Anterior cingulate cortex (tissue), 58 donors: ENCODE data around the gene EXOC6B.

Source experiments
- DNase-seq, 58 donors: peaks; one replicate each; lab custom pipeline; 2025; lab: John Stamatoyannopoulos, UW

EXOC6B gene

DNA sequence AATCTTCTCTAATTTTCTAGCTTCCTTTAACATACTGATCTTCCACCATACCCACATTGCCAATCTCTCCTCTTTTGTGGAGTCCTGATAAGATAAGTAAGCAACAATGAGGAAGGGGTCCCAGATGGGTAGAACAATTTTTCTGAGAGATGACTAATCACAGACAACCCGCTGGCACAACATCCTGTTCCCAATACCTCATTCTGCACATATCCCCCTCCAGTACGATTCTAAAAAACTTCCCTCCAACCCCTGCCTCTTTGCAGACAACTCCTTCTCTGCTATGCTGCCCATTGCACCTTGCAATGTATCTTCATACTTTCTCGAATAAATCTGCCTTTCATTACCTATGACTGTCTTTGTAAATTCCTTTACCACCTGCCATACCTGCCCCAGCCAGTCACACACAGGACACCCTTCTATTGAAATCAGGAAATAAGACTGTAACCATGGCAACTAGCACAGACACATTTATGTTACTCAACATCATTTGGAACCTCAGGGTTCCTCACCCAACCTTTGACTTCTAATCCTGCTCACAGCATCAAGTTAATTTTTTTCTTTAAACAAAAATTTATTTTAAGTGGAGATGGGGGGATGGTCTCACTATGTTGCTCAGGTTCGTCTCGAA is 7.4 kb upstream of the EXOC6B start:
- DNase-seq = no peak

GRCh38 chr2:72830273-72830672 is 4.4 kb upstream of the EXOC6B start:
- DNase-seq = no peak

GRCh38 chr2:72828840-72829507 is 3.1 kb upstream of the EXOC6B start:
- no peak for DNase-seq

DNA sequence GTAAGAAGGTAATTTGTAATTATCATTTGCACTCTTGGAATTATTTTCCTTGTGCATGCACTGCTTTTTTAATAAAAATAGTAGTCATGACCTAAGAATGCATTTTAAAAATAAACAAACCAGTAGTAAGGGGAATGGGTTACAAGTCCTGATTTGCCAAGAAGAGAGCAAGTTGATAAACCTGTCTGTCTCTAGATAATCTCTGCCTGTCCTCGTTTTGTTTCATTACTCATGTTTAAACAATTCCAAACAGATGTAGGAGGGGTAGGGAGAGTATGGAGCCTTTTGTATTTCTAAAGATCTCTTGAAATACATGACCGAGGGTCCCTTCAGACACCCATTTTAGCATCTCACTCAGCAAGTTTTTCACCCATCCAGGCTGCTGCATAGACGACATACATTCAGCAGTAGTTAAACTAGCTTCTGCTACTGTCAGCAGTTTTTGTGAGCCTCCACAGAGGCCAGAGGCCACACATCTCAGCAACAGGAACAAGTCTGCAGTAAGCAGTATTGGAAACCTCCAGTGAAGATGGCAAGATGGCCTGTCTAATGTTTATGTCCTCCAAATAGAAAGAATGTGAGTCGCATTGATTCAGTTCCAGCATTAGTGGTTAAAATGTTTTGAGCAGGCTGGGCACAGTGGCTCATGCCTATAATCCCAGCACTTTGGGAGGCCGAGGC is 2.3 kb upstream of the EXOC6B start:
- no peak for DNase-seq

GRCh38 chr2:72827487-72827886 is 1.7 kb upstream of the EXOC6B start:
- DNase-seq = no peak

- DNase-seq = no peak
Observed at GRCh38 chr2:72826156-72826477, 284 bp upstream of the EXOC6B start.

- DNase-seq = no peak
Observed at GRCh38 chr2:72824224-72824842, 1.5 kb downstream of the EXOC6B start.

DNA sequence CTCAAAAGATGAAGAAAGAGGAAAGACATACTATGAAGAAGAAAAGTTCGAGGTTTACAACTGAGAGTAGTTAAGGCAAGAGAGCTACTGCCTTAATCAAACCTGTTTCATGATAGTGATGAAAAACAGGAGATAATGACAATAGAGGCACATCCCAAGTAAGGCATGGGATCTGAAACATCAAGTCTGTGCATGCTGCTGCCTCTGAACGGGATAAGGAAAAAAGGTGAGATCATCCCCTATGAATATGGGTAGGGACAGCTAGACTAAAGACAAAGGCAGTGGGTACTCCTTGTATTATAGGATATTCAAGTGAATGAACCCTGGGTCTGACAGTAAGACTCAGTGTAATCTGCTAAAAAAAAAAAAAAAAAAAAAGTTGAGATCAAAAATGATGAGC is 3.0 kb downstream of the EXOC6B start:
- no peak for DNase-seq

GRCh38 chr2:72821983-72822382 is 3.9 kb downstream of the EXOC6B start:
- DNase-seq = no peak

- no peak for DNase-seq
Observed at GRCh38 chr2:72821118-72821517, 4.7 kb downstream of the EXOC6B start.

DNA sequence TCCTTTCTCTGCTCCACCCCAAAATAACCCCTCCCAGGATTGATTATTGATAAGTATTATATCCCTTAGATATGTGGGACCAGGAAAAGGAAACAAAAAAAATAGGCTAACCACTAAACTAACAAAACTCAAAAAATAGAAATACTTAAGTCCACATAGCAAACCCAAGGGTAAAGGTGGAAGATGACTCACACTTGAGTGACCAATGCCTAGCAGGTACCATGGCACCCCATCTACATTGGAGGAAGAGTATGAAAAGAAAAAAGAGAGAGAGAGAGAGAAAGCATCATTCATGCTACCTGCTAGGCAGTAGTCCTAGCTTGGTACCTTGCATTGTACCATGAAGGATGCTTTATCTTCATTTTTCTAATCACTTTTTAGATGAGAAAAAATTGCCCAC is 6.3 kb downstream of the EXOC6B start:
- no peak for DNase-seq

GRCh38 chr2:72815655-72816278 is 10.1 kb downstream of the EXOC6B start:
- DNase-seq = no peak

GRCh38 chr2:72813841-72814240 is 12.0 kb downstream of the EXOC6B start:
- DNase-seq = no peak

DNA sequence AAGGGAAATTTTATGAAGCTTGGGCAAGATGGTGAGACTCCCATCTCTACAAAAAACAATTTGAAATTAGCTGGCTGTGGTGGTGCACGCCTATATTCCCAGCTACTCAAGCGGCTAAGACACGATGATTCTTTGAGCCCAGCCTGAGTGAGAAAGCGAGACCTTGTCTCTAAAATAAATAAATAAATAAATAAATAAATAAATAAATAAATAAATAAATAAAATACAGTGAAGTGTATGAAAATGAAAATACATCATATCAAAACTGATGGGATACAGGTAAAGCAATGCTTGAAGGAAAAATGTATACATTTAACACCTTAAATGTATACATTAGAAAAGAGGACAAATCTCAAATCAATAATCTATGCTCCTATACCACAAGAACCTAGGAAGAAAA is 15.7 kb downstream of the EXOC6B start:
- no peak for DNase-seq

GRCh38 chr2:72809095-72809494 is 16.7 kb downstream of the EXOC6B start:
- no peak for DNase-seq

DNA sequence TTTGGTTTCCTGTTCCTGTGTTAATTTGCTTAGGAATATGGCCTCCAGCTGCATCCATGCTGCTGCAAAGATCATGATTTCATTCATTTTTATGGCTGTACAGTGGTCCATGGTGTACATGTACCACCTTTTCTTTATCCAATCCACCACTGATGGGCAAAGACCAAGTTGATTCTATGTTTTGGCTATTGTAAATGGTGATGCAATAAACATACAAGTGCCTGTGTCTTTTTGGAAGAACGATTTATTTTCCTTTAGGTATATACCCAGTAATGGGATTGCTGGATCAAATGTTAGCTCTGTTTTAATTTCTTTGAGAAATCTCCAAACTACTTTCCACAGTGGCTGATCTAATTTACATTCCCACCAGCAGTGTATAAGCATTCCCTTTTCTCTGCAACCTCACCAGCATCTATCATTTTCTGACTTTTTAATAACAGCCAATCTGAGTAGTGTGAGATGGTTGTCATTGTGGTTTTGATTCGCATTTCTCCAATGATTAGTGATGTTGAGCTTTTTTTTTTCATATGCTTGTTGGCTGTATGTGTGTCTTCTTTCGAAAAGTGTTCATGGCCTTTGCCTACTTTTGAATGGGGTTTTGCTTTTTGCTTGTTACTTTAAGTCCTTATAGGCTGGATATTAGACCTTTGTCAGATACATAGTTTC is 19.4 kb downstream of the EXOC6B start:
- no peak for DNase-seq

- peak in 1 of 58 donors; percentile 21 for DNase-seq
Observed at GRCh38 chr2:72803626-72804320, 22.1 kb downstream of the EXOC6B start.

DNA sequence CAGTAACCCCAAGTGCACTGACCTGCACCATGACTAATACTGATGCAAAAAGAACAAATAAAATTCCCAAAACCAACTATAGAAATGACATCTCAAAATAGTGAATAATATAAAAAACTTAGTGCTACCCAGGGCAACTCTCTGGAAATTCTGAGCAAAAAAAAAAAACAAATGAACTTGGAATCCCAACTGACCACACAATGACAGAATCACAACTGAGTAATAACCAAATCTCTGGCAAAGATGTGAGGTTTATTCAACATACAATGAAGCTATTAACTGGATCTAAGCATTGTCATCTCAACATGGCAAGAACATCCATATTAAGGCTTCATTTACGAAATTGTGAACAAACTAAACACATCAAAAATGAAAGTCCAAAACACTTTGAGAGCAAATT is 22.7 kb downstream of the EXOC6B start:
- peak in 1 of 58 donors; percentile 40 for DNase-seq

DNA sequence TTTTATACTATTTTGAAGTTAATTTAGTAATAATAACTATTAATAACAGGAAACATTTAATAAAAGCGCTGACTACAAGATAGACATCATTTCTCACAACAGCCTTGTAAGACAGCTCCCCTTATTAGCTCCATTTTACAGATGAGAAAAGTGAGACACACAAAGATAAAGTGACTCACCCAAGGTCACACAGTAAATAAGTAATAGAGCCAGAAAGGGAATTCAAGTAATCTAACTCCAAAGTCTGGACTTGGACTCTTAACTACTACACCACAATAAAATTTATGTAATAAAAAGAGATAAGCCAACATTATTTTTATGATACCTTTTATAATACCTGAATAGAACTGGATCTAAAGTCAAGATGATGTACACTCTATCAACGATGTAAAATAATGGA is 25.3 kb downstream of the EXOC6B start:
- no peak for DNase-seq

- no peak for DNase-seq
Observed at GRCh38 chr2:72797740-72798139, 28.1 kb downstream of the EXOC6B start.
